Esophagus squamous epithelium (tissue), 5 donors: ENCODE results near the gene PHYHIPL. TPM values are rescaled to one million over a fixed set of nuclear protein-coding genes. Genes with fewer than 3 reads are reported as not detected.
A peak's percentile ranks its signal among the peaks of the same experiment; 100 is the strongest.

Experiments
- DNase-seq: peaks from one replicate; lab custom pipeline; 2025; lab: John Stamatoyannopoulos, UW
- H3K27ac ChIP-seq, 4 donors: fragments of 200-600 bp; sonication (generic); one replicate each; pipeline ENCODE4 v1.5.1; 2016 to 2019; ENCODE audit warnings: mild to moderate bottlenecking in 1 of 4
- H3K27me3 ChIP-seq, 4 donors: fragments of 200-600 bp; sonication (generic); 1 replicate in 3 of 4; 2 replicates in 1 of 4; pipeline versions ENCODE4 v1.5.1 to v1.6.0; 2017 to 2021; ENCODE audit warnings: antibody characterized with exemption in 1 of 4
- H3K36me3 ChIP-seq, 3 donors: fragments of 200-600 bp; sonication (generic); one replicate each; pipeline ENCODE4 v1.5.1; 2016 to 2019
- H3K4me1 ChIP-seq, 3 donors: fragments of 200-600 bp; sonication (generic); one replicate each; pipeline ENCODE4 v1.5.1; 2017 to 2019
- H3K4me3 ChIP-seq, 4 donors: fragments of 200-600 bp; sonication (generic); 1 replicate in 3 of 4; 2 replicates in 1 of 4; pipeline ENCODE4 v1.5.1; 2016 to 2019; ENCODE audit warnings: mild to moderate bottlenecking in 2 of 4, moderate library complexity in 1 of 4
- H3K9me3 ChIP-seq, 3 donors: fragments of 200-600 bp; sonication (generic); one replicate each; pipeline ENCODE4 v1.5.1; 2016 to 2019
- CTCF ChIP-seq, 6 experiments: fragments of 450-650 bp in 4 of 6; fragments of 200-600 bp in 2 of 6; sonication (generic) in 2 of 6; IDR thresholded peaks; one replicate each; pipeline ENCODE4 v1.5.1; 2016 to 2019; ENCODE audit warnings: antibody characterized with exemption in 6 of 6, mild to moderate bottlenecking in 4 of 6, moderate library complexity in 4 of 6
- POLR2A ChIP-seq, 4 donors: fragments of 450-650 bp; IDR thresholded peaks; one replicate each; pipeline ENCODE4 v1.6.1; 2017; ENCODE audit warnings: antibody characterized with exemption in 4 of 4, mild to moderate bottlenecking in 4 of 4, moderate library complexity in 3 of 4
- WGBS, 2 donors: methylation state at CpG; one replicate each; pipeline ENCODE4 v1.1.5; 2018; 5-methylcytosine and 5-hydroxymethylcytosine counted together
- intact Hi-C: fragments of 100-400 bp; cut with DNase I; formaldehyde crosslinking; loops from one replicate; pipeline ENCODE4 v1.15.0; 2022
- total RNA-seq, 4 donors: library from RNA; depleted of rRNA; stranded (reverse); fragments of >200 nt; gene quantifications; one replicate each; pipeline ENCODE4 v1.1.0, GENCODE V29; 2016
- donor health status: DM: yes; HTN: yes; CAD: no.

Gene PHYHIPL
- total RNA-seq, 4 donors from 2014 or later: 0.19 TPM; not detected in 3

DNA sequence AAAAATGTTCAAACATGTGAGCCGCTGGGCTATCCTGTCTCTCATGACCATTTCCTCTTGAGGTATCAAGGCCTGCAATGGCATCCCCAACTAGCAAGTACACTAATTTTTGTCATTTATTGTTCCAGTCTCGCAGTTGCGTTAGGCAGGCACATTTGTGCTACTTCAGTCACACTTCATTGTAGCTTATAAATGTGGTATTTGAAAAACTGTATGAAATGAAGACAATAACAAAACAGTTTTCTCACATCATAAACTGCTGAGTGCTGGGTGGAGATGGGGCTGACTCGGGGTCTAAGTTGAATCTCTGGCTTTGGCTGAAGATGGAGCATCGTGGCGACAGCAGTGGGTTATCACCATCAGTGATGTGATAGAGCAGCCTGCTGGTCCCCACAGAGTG lies 93.2 kb downstream of the PHYHIPL start:
- intact Hi-C loops: no loop called here
- TF ChIP-seq POLR2A (IDR thresholded peaks at IDR 0.05): no peak
- TF ChIP-seq CTCF (IDR thresholded peaks at IDR 0.05): no peak
- no peaks in the 10 kb centered on the region for H3K9me3 ChIP-seq
- no peak overlapping the region for H3K27ac ChIP-seq
- WGBS, 2 donors: 89 to 91% methylated on average over 3 to 6 of the region's 6 CpGs
- no peak for DNase-seq
- peaks cover 0 to 27% (median 0%) of the 10 kb centered on the region in 3 donors for H3K36me3 ChIP-seq
- H3K4me3 ChIP-seq: no peak overlapping the region
- H3K4me1 ChIP-seq: peaks cover 0 to 24% (median 0%) of the 10 kb centered on the region in 3 donors
- no peaks in the 10 kb centered on the region for H3K27me3 ChIP-seq

- no peak for TF ChIP-seq CTCF (IDR thresholded peaks at IDR 0.05)
- TF ChIP-seq POLR2A (IDR thresholded peaks at IDR 0.05): no peak
- Histone ChIP-seq H3K27me3 (no peaks in the 10 kb centered on the region), H3K27ac (no peak overlapping the region), H3K36me3 (peaks cover 0 to 27% (median 0%) of the 10 kb centered on the region in 3 donors), H3K4me1 (peaks cover 0 to 24% (median 0%) of the 10 kb centered on the region in 3 donors), H3K4me3 (no peak overlapping the region), H3K9me3 (no peaks in the 10 kb centered on the region)
- no peak for DNase-seq
- intact Hi-C loops: no loop called here
- 75 to 79% methylated on average over 3 of the region's 3 CpGs for WGBS, 2 donors
These were observed 94.0 kb downstream of the PHYHIPL start for GRCh38 chr10:59270492-59270891.

DNA sequence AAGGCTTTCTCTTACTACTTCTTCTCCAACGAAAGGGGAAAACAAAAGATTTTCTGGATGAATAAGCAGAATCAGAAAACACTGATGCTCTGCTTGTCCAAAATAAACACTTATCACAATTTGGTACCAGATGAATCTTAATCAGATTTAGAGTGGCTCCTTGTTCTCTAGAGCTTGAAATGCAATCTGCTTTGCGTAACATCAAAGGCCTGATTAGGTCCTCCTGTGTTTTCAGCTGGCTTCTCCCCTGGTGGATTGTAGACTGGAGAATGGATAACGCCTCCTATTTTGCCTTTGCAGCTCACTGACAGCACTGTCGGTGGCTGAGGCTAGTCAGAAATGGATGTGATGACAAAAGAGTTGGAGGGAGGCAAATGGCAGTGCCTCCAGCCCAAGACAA lies 94.7 kb downstream of the PHYHIPL start:
- no peak for DNase-seq
- peaks cover 0 to 27% (median 0%) of the 10 kb centered on the region in 3 donors for H3K36me3 ChIP-seq
- 65 to 71% methylated on average over 3 of the region's 4 CpGs for WGBS, 2 donors
- intact Hi-C loops: no loop called here
- TF ChIP-seq CTCF (IDR thresholded peaks at IDR 0.05): no peak
- TF ChIP-seq POLR2A (IDR thresholded peaks at IDR 0.05): no peak
- no peaks in the 10 kb centered on the region for H3K27me3 ChIP-seq
- H3K4me3 ChIP-seq: no peak overlapping the region
- H3K9me3 ChIP-seq: no peaks in the 10 kb centered on the region
- peaks cover 0 to 24% (median 0%) of the 10 kb centered on the region in 3 donors for H3K4me1 ChIP-seq
- no peak overlapping the region for H3K27ac ChIP-seq

DNA sequence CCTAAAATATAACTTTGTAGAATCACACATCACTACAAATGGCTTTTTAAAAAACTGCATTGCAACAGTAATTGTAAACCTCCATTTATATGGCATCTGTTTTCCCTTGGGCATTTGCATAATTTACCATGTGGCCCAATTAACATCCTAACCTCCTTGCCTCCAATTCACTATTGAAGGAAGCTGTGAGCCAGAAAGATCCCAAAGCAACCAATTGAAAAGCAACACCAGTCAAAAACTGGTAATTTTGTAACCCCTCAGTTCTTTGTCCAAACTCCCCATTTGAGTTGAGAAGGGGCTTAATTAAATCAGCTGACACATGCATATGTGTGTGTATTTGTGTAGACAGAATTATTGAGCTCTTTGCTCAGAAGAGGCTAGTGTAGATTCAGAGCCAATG lies 95.6 kb downstream of the PHYHIPL start:
- H3K9me3 ChIP-seq: no peaks in the 10 kb centered on the region
- peaks cover 0 to 27% (median 0%) of the 10 kb centered on the region in 3 donors for H3K36me3 ChIP-seq
- no peak overlapping the region for H3K27ac ChIP-seq
- intact Hi-C loops: no loop called here
- DNase-seq: no peak
- H3K27me3 ChIP-seq: no peaks in the 10 kb centered on the region
- TF ChIP-seq POLR2A (IDR thresholded peaks at IDR 0.05): no peak
- TF ChIP-seq CTCF (IDR thresholded peaks at IDR 0.05): no peak
- H3K4me1 ChIP-seq: peaks cover 0 to 24% (median 0%) of the 10 kb centered on the region in 3 donors
- H3K4me3 ChIP-seq: no peak overlapping the region

- H3K27me3 ChIP-seq: no peaks in the 10 kb centered on the region
- H3K27ac ChIP-seq: peak overlapping the region in 1 of 4 donors; percentile 21
- 83 to 92% methylated on average over 1 of the region's 1 CpG for WGBS, 2 donors
- H3K9me3 ChIP-seq: no peaks in the 10 kb centered on the region
- no peak overlapping the region for H3K4me3 ChIP-seq
- intact Hi-C loops: no loop called here
- TF ChIP-seq CTCF (IDR thresholded peaks at IDR 0.05) (no peak), POLR2A (IDR thresholded peaks at IDR 0.05) (no peak)
- peaks cover 0 to 24% (median 0%) of the 10 kb centered on the region in 3 donors for H3K4me1 ChIP-seq
- H3K36me3 ChIP-seq: peaks cover 0 to 17% (median 0%) of the 10 kb centered on the region in 3 donors
- DNase-seq: no peak
These were observed 97.0 kb downstream of the PHYHIPL start for GRCh38 chr10:59273445-59273844.
